K562 (cell line): Measurements from ENCODE around the gene CYB561A3. TPM values are rescaled to one million over a fixed set of nuclear protein-coding genes. Genes with fewer than 3 reads are reported as not detected.

Experiments
- ATAC-seq: fragments of 200-7000 bp; cut with Tn5 transposase; 3 replicates; pipeline ENCODE4 v1.9.1; 2020; ENCODE audit warnings: moderate library complexity
- BruUV-seq: library from RNA; stranded (reverse); fragments of 400-500 nt; replicated peaks from 2 replicates; lab custom pipeline; 2021; lab: Mats Ljungman, UMichigan
- CTCF ChIA-PET: fragments of 300-600 bp; formaldehyde crosslinking; extraction: SDS; loops from one replicate; lab custom pipeline; 2021; ENCODE audit warnings: low intra/inter-chr PET ratio; lab: Yijun Ruan, JAX
- POLR2A ChIA-PET: fragments of 300-600, 350-650 bp; sonication (Branson Sonifier 250); formaldehyde crosslinking; extraction: SDS; loops from one replicate; lab custom pipeline; 2021; ENCODE audit warnings: antibody characterized with exemption, inconsistent platforms; lab: Yijun Ruan, JAX
- DNase-seq, 4 experiments: peaks; one replicate each; pipeline versions ENCODE4 v3.0.0 to v3.0.0-alpha.2; 2011 to 2018; ENCODE audit warnings: low spot score in 3 of 4, mixed read lengths in 3 of 4; ENCODE audit errors: extremely low read depth in 1 of 4
- FAIRE-seq: peaks from 2 replicates; lab custom pipeline; 2011; peaks lifted over from hg19 to GRCh38; lab: Jason Lieb, UNC
- H2AFZ ChIP-seq: 2 replicates; pipeline ENCODE4 v1.6.0; 2011; ENCODE audit warnings: low read depth, low read length, control low read depth, inconsistent platforms
- H3K27ac ChIP-seq: fragments of 200-600 bp; 3 replicates; pipeline ENCODE4 v1.8.0; 2011; ENCODE audit warnings: low read depth, mild to moderate bottlenecking, control low read depth, inconsistent platforms, low read length, moderate library complexity, mixed read lengths; ENCODE audit errors: extremely low read depth
- H3K27me3 ChIP-seq, 2 experiments: fragments of 300-600 bp in 1 of 2; 2 replicates in 1 of 2; 3 replicates in 1 of 2; pipeline versions ENCODE4 v1.6.0 to v1.8.0; 2011; ENCODE audit warnings: inconsistent platforms in 2 of 2, low read length in 2 of 2, mild to moderate bottlenecking in 1 of 2, mixed read lengths in 1 of 2, moderate library complexity in 1 of 2; ENCODE audit not compliant: control insufficient read depth in 2 of 2, insufficient read depth in 2 of 2
- H3K36me3 ChIP-seq: fragments of 300-600 bp; 3 replicates; pipeline ENCODE4 v1.8.0; 2011; ENCODE audit warnings: mild to moderate bottlenecking, low read length, inconsistent platforms; ENCODE audit not compliant: control insufficient read depth, insufficient read depth
- H3K4me1 ChIP-seq, 2 experiments: fragments of 200-600 bp in 1 of 2; replicated peaks in 1 of 2; 2 replicates in 1 of 2; 3 replicates in 1 of 2; pipeline versions ENCODE4 v1.5.1 to v1.8.0; 2011; ENCODE audit warnings: inconsistent platforms in 2 of 2, low read length in 2 of 2, mild to moderate bottlenecking in 1 of 2, mixed read lengths in 1 of 2, moderate library complexity in 1 of 2; ENCODE audit not compliant: control insufficient read depth in 2 of 2, insufficient read depth in 2 of 2
- H3K4me2 ChIP-seq: 2 replicates; pipeline ENCODE4 v1.6.1; 2011; ENCODE audit warnings: low read length, control low read depth, inconsistent platforms, mixed read lengths; ENCODE audit not compliant: insufficient read depth
- H3K4me3 ChIP-seq: fragments of 200-600 bp; sonication (generic), shearing (Covaris generic); 2 replicates; pipeline ENCODE4 v1.5.1; 2016; ENCODE audit warnings: control low read depth, inconsistent platforms
- H3K79me2 ChIP-seq: fragments of 200-600 bp; 3 replicates; pipeline ENCODE4 v1.8.0; 2011; ENCODE audit warnings: low read length, inconsistent platforms; ENCODE audit not compliant: control insufficient read depth, insufficient read depth
- H3K9ac ChIP-seq, 2 experiments: 2 replicates each; pipeline versions ENCODE4 v1.6.0 to v1.6.1; 2011; ENCODE audit warnings: low read depth in 2 of 2, low read length in 2 of 2, control low read depth in 1 of 2, inconsistent platforms in 1 of 2, mild to moderate bottlenecking in 1 of 2, mixed read lengths in 1 of 2; ENCODE audit not compliant: insufficient read depth in 1 of 2
- H3K9me1 ChIP-seq: one replicate; pipeline ENCODE4 v1.6.0; 2011; ENCODE audit warnings: inconsistent platforms, mild to moderate bottlenecking, low read length, moderate library complexity; ENCODE audit not compliant: control insufficient read depth, insufficient read depth
- H3K9me3 ChIP-seq: replicated peaks from 2 replicates; pipeline ENCODE4 v1.5.1; 2011; ENCODE audit warnings: low read depth, low read length, inconsistent platforms; ENCODE audit not compliant: control insufficient read depth, insufficient read depth
- H4K20me1 ChIP-seq: replicated peaks from 2 replicates; pipeline ENCODE4 v1.6.1; 2011; ENCODE audit warnings: low read length, inconsistent platforms, mixed read lengths; ENCODE audit not compliant: control insufficient read depth, insufficient read depth
- ARID1B ChIP-seq: fragments of 450-650 bp; IDR thresholded peaks from 2 replicates; pipeline ENCODE4 v1.6.1; 2016; ENCODE audit warnings: antibody characterized with exemption, mild to moderate bottlenecking, inconsistent platforms
- CBX8 ChIP-seq: fragments of 200-600 bp; sonication (generic); IDR thresholded peaks from 2 replicates; pipeline ENCODE4 v1.6.1; 2012; ENCODE audit warnings: borderline replicate concordance, mixed run types, low read depth, mild to moderate bottlenecking, moderate library complexity, mixed read lengths, low read length, control low read depth, inconsistent platforms; ENCODE audit not compliant: poor library complexity, severe bottlenecking; ENCODE audit errors: extremely low read depth
- GATA2 ChIP-seq: sonication (generic); formaldehyde crosslinking; IDR thresholded peaks from 2 replicates; pipeline ENCODE4 v1.4.0; 2020; ENCODE audit warnings: mild to moderate bottlenecking, missing genetic modification reagents
- NFRKB ChIP-seq: fragments of 450-650 bp; IDR thresholded peaks from 2 replicates; pipeline ENCODE4 v1.6.1; 2016; ENCODE audit warnings: low read depth
- NONO ChIP-seq, 2 experiments: fragments of 200-400 bp in 1 of 2; fragments of 450-650 bp in 1 of 2; formaldehyde crosslinking in 1 of 2; IDR thresholded peaks; 2 replicates each; pipeline ENCODE4 v1.6.1; 2017; ENCODE audit warnings: low read depth in 2 of 2, mild to moderate bottlenecking in 2 of 2, moderate library complexity in 2 of 2, low read length in 1 of 2
- ZNF232 ChIP-seq: sonication (generic); formaldehyde crosslinking; IDR thresholded peaks from 2 replicates; pipeline ENCODE4 v1.8.0; 2022; ENCODE audit warnings: mild to moderate bottlenecking, missing genetic modification reagents
- ZNF764 ChIP-seq: fragments of 250-450 bp; sonication (Bioruptor Pico); IDR thresholded peaks from 2 replicates; pipeline ENCODE4 v1.4.0; 2020; ENCODE audit warnings: low read depth, mild to moderate bottlenecking, moderate library complexity
- WGBS: fragments of 100-300 bp; shearing (Covaris generic); methylation state at CpG from one replicate; pipeline ENCODE4 v1.1.6; 2016; ENCODE audit warnings: low coverage, mixed read lengths; ENCODE audit not compliant: insufficient coverage; ENCODE audit errors: missing lambda C conversion rate; 5-methylcytosine and 5-hydroxymethylcytosine counted together
- in situ Hi-C: fragments of 300-500 bp; cut with MboI; formaldehyde crosslinking; loops from 4 replicates; pipeline ENCODE4 v1.15.0; 2018; ENCODE audit warnings: inconsistent platforms, mixed read lengths
- intact Hi-C: fragments of 100-400 bp; cut with micrococcal nuclease; formaldehyde crosslinking; loops from 2 replicates; pipeline ENCODE4 v1.14.2; 2022
- polyA plus RNA-seq, 8 experiments: library from polyadenylated mRNA; depleted of rRNA in 4 of 8; stranded (reverse) in 5 of 8; unstranded in 3 of 8; fragments of >200 nt; fragmentation: Nextera tagmentation in 2 of 8; fragmentation: Illumina TruSeq in 1 of 8; extraction: Ambion mirVana in 2 of 8; extraction: Trizol in 1 of 8; gene quantifications; 2 replicates each; pipeline versions ENCODE4 v1.2.1 to v1.2.3, GENCODE V29; 2011 to 2014; ENCODE audit warnings: inconsistent platforms in 1 of 8, missing spikeins in 1 of 8
- total RNA-seq, 7 experiments: library from RNA; depleted of rRNA in 6 of 7; stranded (reverse); fragments of >200 nt in 6 of 7; fragmentation: Illumina TruSeq in 2 of 7; extraction: Trizol in 2 of 7; gene quantifications; 2 replicates each; pipeline versions ENCODE4 v1.2.1 to v1.2.3, GENCODE V29; 2011 to 2021; ENCODE audit warnings: low replicate concordance in 1 of 7
- TF ChIP-seq, protein P1 (sequence below): fragments of 450-650 bp; formaldehyde crosslinking; IDR thresholded peaks from 2 replicates; pipeline ENCODE4 v1.4.0; 2022; ENCODE audit warnings: mild to moderate bottlenecking, moderate library complexity
- TF ChIP-seq, protein P2 (sequence below): fragments of 450-650 bp; formaldehyde crosslinking; IDR thresholded peaks from 2 replicates; pipeline ENCODE4 v1.4.0; 2020; ENCODE audit warnings: mild to moderate bottlenecking
- TF ChIP-seq, protein P3 (sequence below): IDR thresholded peaks from 3 replicates; pipeline ENCODE4 v1.6.1; 2011; ENCODE audit warnings: borderline replicate concordance, mild to moderate bottlenecking, moderate library complexity; ENCODE audit not compliant: insufficient read length; ENCODE audit errors: extremely low read depth
- TF ChIP-seq, protein P4 (sequence below): fragments of 250-450 bp; sonication (Bioruptor Pico); IDR thresholded peaks from 2 replicates; pipeline ENCODE4 v1.8.0; 2022; ENCODE audit warnings: inconsistent platforms

Gene CYB561A3
- total and polyA plus RNA-seq, 9 of the 15 experiments (the other 6 are each of a cell fraction or from before 2014, with no cell fraction given), result 29.2 to 78.9 (median 37.9) TPM

DNA sequence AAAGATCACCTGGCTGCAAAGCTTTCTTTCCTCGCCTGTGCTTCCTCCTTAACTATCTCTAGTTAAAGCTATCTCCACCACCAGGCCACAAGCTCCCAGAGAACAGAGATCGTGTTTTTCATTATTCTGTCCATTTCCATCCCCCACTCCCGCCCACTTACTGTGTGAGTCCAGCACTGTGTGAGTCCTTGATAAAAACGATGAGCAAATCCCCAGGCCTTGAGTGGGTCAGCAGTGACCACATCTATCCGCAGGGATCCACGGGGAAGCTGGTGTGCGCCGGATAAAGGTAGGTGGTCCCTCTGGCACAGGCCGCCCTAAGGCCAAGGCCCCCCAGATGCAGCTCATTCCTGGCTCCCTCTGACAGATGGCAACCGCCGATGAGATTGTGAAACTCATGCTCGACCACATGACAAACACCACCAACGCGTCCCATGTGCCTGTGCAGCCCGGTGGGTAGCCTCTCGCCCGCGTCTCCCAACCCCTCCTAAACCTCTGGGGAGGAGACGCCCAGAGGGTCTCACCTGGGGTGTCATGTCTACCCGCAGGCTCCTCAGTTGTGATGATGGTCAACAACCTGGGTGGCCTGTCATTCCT lies 19.4 kb downstream of the CYB561A3 start (continued):
- TF ChIP-seq, protein P1, sequence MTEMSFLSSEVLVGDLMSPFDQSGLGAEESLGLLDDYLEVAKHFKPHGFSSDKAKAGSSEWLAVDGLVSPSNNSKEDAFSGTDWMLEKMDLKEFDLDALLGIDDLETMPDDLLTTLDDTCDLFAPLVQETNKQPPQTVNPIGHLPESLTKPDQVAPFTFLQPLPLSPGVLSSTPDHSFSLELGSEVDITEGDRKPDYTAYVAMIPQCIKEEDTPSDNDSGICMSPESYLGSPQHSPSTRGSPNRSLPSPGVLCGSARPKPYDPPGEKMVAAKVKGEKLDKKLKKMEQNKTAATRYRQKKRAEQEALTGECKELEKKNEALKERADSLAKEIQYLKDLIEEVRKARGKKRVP, result no peak
- TF ChIP-seq, protein P2, sequence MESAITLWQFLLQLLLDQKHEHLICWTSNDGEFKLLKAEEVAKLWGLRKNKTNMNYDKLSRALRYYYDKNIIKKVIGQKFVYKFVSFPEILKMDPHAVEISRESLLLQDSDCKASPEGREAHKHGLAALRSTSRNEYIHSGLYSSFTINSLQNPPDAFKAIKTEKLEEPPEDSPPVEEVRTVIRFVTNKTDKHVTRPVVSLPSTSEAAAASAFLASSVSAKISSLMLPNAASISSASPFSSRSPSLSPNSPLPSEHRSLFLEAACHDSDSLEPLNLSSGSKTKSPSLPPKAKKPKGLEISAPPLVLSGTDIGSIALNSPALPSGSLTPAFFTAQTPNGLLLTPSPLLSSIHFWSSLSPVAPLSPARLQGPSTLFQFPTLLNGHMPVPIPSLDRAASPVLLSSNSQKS (CRISPR knock-in tag), result no peak
- TF ChIP-seq GATA2 (CRISPR knock-in tag), result peak; percentile 79
- peak; percentile 95 for TF ChIP-seq ARID1B

DNA sequence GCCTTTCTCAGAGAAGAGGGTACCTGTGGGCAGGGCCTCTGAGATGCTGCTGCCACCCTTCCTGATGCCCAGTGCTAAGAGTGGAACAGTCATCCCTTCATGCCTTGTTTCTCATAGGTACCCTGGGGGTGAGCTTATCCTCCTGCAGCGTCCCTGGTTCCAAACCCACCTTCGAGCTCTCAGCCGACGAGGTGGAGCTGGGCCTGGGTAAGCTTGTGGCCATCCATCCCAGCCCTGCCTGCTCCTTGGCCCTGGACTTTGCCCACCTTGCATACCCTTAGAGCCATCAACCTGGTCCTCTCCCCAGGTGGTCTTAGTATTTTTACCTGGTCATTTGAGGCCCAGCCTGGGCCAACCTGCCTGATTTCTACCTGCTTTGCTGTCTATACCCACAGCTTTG lies 20.0 kb downstream of the CYB561A3 start:
- peaks cover 35% of the 10 kb centered on the region; the same call in 2 of the 3 replicates for H3K36me3 ChIP-seq
- FAIRE-seq, result no peak
- no peak for DNase-seq
- no peak overlapping the region for H2AFZ ChIP-seq
- ChIA-PET CTCF (interaction anchor here (0.7 kb wide), 1 partner anchor 510 kb away, joined by 4 read pairs; no protein-coding TSS in a partner anchor), POLR2A (interaction anchor here (0.5 to 3.1 kb wide), 14 partner anchors 9 to 218 kb away, joined by 3 to 29 read pairs (median 3); partner anchors contain the start of genes CPSF7, CYB561A3, DDB1 and SDHAF2)
- H3K4me1 ChIP-seq, result peaks cover 39 to 72% of the 10 kb centered on the region in 2 experiments; a peak in 4 of 5 replicates
- peak overlapping the region; percentile 61 to 75 for H3K9ac ChIP-seq
- no peak for ATAC-seq
- no peaks in the 10 kb centered on the region for H3K9me3 ChIP-seq
- WGBS, result 90% methylated on average over 4 of the region's 4 CpGs
- H3K4me2 ChIP-seq, result peak overlapping the region; percentile 72
- H4K20me1 ChIP-seq, result no peaks in the 10 kb centered on the region
- no peak overlapping the region for H3K4me3 ChIP-seq
- intact Hi-C loops (no loop called here), in situ Hi-C loops (no loop called here)
- no peaks in the 10 kb centered on the region for H3K9me1 ChIP-seq
- peak overlapping the region; percentile 73 for H3K27ac ChIP-seq
- H3K79me2 ChIP-seq, result no peaks in the 10 kb centered on the region
- H3K27me3 ChIP-seq, result no peaks in the 10 kb centered on the region
- no TSS peak for BruUV-seq
- TF ChIP-seq CBX8 (no peak), NFRKB (no peak), ZNF232 (no peak), NONO (IDR thresholded peaks at IDR 0.05; ENCODE audit: low read depth in 2 of 2, low read length in 1 of 2) (no peak), ZNF764 (no peak)
- TF ChIP-seq, protein P3, sequence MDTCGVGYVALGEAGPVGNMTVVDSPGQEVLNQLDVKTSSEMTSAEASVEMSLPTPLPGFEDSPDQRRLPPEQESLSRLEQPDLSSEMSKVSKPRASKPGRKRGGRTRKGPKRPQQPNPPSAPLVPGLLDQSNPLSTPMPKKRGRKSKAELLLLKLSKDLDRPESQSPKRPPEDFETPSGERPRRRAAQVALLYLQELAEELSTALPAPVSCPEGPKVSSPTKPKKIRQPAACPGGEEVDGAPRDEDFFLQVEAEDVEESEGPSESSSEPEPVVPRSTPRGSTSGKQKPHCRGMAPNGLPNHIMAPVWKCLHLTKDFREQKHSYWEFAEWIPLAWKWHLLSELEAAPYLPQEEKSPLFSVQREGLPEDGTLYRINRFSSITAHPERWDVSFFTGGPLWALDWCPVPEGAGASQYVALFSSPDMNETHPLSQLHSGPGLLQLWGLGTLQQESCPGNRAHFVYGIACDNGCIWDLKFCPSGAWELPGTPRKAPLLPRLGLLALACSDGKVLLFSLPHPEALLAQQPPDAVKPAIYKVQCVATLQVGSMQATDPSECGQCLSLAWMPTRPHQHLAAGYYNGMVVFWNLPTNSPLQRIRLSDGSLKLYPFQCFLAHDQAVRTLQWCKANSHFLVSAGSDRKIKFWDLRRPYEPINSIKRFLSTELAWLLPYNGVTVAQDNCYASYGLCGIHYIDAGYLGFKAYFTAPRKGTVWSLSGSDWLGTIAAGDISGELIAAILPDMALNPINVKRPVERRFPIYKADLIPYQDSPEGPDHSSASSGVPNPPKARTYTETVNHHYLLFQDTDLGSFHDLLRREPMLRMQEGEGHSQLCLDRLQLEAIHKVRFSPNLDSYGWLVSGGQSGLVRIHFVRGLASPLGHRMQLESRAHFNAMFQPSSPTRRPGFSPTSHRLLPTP, result no peak
- TF ChIP-seq, protein P4, sequence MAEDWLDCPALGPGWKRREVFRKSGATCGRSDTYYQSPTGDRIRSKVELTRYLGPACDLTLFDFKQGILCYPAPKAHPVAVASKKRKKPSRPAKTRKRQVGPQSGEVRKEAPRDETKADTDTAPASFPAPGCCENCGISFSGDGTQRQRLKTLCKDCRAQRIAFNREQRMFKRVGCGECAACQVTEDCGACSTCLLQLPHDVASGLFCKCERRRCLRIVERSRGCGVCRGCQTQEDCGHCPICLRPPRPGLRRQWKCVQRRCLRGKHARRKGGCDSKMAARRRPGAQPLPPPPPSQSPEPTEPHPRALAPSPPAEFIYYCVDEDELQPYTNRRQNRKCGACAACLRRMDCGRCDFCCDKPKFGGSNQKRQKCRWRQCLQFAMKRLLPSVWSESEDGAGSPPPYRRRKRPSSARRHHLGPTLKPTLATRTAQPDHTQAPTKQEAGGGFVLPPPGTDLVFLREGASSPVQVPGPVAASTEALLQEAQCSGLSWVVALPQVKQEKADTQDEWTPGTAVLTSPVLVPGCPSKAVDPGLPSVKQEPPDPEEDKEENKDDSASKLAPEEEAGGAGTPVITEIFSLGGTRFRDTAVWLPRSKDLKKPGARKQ (CRISPR knock-in tag), result no peak
